GM23248 (cell line): ENCODE data around the gene PARD3B.

ENCODE experiments used
- EZH2 ChIP-seq: fragments of 200-600 bp; sonication (generic); IDR thresholded peaks from 2 replicates; pipeline ENCODE4 v1.6.1; 2018; ENCODE audit warnings: antibody characterized with exemption, mild to moderate bottlenecking; ENCODE audit not compliant: insufficient read depth, poor library complexity, severe bottlenecking
- EZH2phosphoT487 ChIP-seq: fragments of 200-600 bp; sonication (generic); IDR thresholded peaks from 2 replicates; pipeline ENCODE4 v1.6.1; 2018; ENCODE audit warnings: antibody characterized with exemption, moderate library complexity, mild to moderate bottlenecking, low read depth; ENCODE audit not compliant: insufficient read depth

GRCh38 chr2:205531489-205532148 lies 986.3 kb downstream of the PARD3B start:
- no peak for TF ChIP-seq EZH2phosphoT487
- TF ChIP-seq EZH2 = no peak
